ENCODE results near the gene RAD9B.
"Not testable (repeated sequence)": the region's sequence is repeated elsewhere in the genome, so short reads cannot be mapped to it uniquely, and the experiment has no call there.

RAD9B gene

GRCh38 chr12:110528277-110528839 is 26.2 kb downstream of the RAD9B start:
- DNase-seq: no peak

GRCh38 chr12:110530511-110530910 is 28.4 kb downstream of the RAD9B start:
- DNase-seq: no peak

GRCh38 chr12:110531741-110532333 is 29.7 kb downstream of the RAD9B start:
- no peak for DNase-seq

GRCh38 chr12:110532644-110533043 is 30.5 kb downstream of the RAD9B start:
- no peak for DNase-seq

- no peak for DNase-seq
Measured at GRCh38 chr12:110533607-110534006, 31.5 kb downstream of the RAD9B start.

- DNase-seq: no peak
Measured at GRCh38 chr12:110534811-110535210, 32.7 kb downstream of the RAD9B start.

GRCh38 chr12:110536834-110537604 is 34.9 kb downstream of the RAD9B start:
- no peak for DNase-seq

- DNase-seq: no peak
Measured at GRCh38 chr12:110537605-110538409, 35.7 kb downstream of the RAD9B start.

GRCh38 chr12:110538869-110539622 is 36.9 kb downstream of the RAD9B start:
- no peak for DNase-seq

- no peak for DNase-seq
Measured at GRCh38 chr12:110540048-110540447, 37.9 kb downstream of the RAD9B start.

GRCh38 chr12:110543252-110543959 is 41.3 kb downstream of the RAD9B start:
- DNase-seq: no peak

GRCh38 chr12:110543965-110544364 is 41.8 kb downstream of the RAD9B start:
- DNase-seq: no peak

GRCh38 chr12:110545259-110545658 is 43.1 kb downstream of the RAD9B start:
- not testable (repeated sequence) for DNase-seq

GRCh38 chr12:110545812-110546211 is 43.7 kb downstream of the RAD9B start:
- no peak for DNase-seq

GRCh38 chr12:110546339-110546738 is 44.2 kb downstream of the RAD9B start:
- DNase-seq: no peak

- no peak for DNase-seq
Measured at GRCh38 chr12:110547090-110547489, 45.0 kb downstream of the RAD9B start.

- DNase-seq: no peak
Measured at GRCh38 chr12:110548678-110549077, 46.5 kb downstream of the RAD9B start.

GRCh38 chr12:110549716-110550115 is 47.6 kb downstream of the RAD9B start:
- no peak for DNase-seq

- no peak for DNase-seq
Measured at GRCh38 chr12:110550981-110551380, 48.9 kb downstream of the RAD9B start.

Measured in CD4-positive, alpha-beta T cell treated with Interleukin-17A for 1 hour (primary cell).